ENCODE data around the gene PPP2R2C. TPM values are rescaled to one million over a fixed set of nuclear protein-coding genes. Genes with fewer than 3 reads are reported as not detected.

The PPP2R2C gene
- polyA plus RNA-seq, 1 donor from 2014 or later = 34.4 TPM

DNA sequence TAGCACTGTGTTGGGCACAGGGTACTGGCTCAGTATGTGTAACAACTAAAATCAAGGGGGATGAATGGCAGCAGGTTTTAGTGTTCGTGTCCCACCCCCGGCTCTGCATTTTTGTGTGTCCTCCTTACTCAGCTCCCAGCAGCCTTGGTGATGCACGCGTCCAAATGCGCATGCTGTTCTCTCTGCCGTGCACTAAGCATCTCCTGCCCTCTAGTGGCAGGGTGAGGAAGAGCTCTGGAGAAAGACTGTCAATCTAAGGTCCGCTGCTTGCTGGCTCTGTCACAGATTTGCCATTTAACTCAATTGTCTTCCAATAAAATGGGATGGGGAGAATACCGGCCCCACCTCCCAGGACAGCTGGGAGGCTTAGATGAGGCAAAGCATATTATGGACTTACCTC is 141.4 kb downstream of the PPP2R2C start:
- H3K4me3 ChIP-seq (ENCODE audit: low read length) = no peak overlapping the region
- H3K9ac ChIP-seq (ENCODE audit: low read length) = no peak overlapping the region
- no peak overlapping the region for H3K27ac ChIP-seq (ENCODE audit: low read length)
- H2AFZ ChIP-seq (ENCODE audit: low read depth, low read length) = no peak overlapping the region
- TF ChIP-seq MXI1 (conservative IDR thresholded peaks at IDR 0.05; ENCODE audit: poor library complexity, severe bottlenecking) = no peak
- TF ChIP-seq, protein P1, sequence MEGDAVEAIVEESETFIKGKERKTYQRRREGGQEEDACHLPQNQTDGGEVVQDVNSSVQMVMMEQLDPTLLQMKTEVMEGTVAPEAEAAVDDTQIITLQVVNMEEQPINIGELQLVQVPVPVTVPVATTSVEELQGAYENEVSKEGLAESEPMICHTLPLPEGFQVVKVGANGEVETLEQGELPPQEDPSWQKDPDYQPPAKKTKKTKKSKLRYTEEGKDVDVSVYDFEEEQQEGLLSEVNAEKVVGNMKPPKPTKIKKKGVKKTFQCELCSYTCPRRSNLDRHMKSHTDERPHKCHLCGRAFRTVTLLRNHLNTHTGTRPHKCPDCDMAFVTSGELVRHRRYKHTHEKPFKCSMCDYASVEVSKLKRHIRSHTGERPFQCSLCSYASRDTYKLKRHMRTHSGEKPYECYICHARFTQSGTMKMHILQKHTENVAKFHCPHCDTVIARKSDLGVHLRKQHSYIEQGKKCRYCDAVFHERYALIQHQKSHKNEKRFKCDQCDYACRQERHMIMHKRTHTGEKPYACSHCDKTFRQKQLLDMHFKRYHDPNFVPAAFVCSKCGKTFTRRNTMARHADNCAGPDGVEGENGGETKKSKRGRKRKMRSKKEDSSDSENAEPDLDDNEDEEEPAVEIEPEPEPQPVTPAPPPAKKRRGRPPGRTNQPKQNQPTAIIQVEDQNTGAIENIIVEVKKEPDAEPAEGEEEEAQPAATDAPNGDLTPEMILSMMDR (IDR thresholded peaks at IDR 0.05; ENCODE audit: poor library complexity, severe bottlenecking) = peak; percentile 50
- H3K79me2 ChIP-seq (replicated peaks; ENCODE audit: insufficient read depth, low read length) = no peaks in the 10 kb centered on the region
- H3K9me3 ChIP-seq (ENCODE audit: low read length) = peaks cover 4% of the 10 kb centered on the region
- no peaks in the 10 kb centered on the region for H3F3A ChIP-seq (ENCODE audit: insufficient read depth, low read length, poor library complexity, severe bottlenecking)
- no peaks in the 10 kb centered on the region for H4K20me1 ChIP-seq (ENCODE audit: insufficient read depth)
- H3K9me2 ChIP-seq (ENCODE audit: insufficient read depth, low read length) = no peaks in the 10 kb centered on the region
- no peaks in the 10 kb centered on the region for H3K36me3 ChIP-seq (ENCODE audit: insufficient read depth, low read length)
- no peak overlapping the region for H3K4me2 ChIP-seq (ENCODE audit: low read length)
- H3K27me3 ChIP-seq (ENCODE audit: insufficient read depth, low read depth, low read length) = no peaks in the 10 kb centered on the region

DNA sequence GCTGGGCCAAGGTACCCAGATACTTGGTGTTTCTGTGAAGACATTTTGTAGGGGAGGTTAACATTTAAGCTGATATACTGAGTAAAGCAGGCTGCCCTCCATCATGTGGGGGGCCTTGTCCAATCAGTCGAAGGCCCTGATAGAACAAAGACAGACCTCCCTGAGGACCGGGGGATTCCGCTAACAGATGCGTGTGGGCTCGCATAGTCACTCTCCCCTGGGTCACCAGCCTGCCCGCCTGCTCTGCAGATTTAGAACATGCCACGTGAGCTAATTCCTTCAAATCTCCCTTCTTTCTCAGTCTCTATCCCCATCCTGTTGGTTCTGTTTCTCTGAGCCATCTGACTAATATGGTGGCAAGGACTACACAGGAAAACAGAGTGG is 142.0 kb downstream of the PPP2R2C start:
- no peak overlapping the region for H3K4me2 ChIP-seq (ENCODE audit: low read length)
- no peak overlapping the region for H2AFZ ChIP-seq (ENCODE audit: low read depth, low read length)
- H3F3A ChIP-seq (ENCODE audit: insufficient read depth, low read length, poor library complexity, severe bottlenecking) = no peaks in the 10 kb centered on the region
- H3K4me3 ChIP-seq (ENCODE audit: low read length) = no peak overlapping the region
- no peaks in the 10 kb centered on the region for H3K9me2 ChIP-seq (ENCODE audit: insufficient read depth, low read length)
- no peak overlapping the region for H3K9ac ChIP-seq (ENCODE audit: low read length)
- H3K36me3 ChIP-seq (ENCODE audit: insufficient read depth, low read length) = no peaks in the 10 kb centered on the region
- H3K27ac ChIP-seq (ENCODE audit: low read length) = no peak overlapping the region
- peaks cover 4% of the 10 kb centered on the region for H3K9me3 ChIP-seq (ENCODE audit: low read length)
- H4K20me1 ChIP-seq (ENCODE audit: insufficient read depth) = no peaks in the 10 kb centered on the region
- H3K79me2 ChIP-seq (replicated peaks; ENCODE audit: insufficient read depth, low read length) = no peaks in the 10 kb centered on the region
- no peaks in the 10 kb centered on the region for H3K27me3 ChIP-seq (ENCODE audit: insufficient read depth, low read depth, low read length)
- TF ChIP-seq RAD21 (conservative IDR thresholded peaks at IDR 0.05) (no peak), EP300 (conservative IDR thresholded peaks at IDR 0.05; ENCODE audit: poor library complexity, severe bottlenecking) (no peak), POLR2AphosphoS5 (IDR thresholded peaks at IDR 0.05) (no peak), TAF1 (IDR thresholded peaks at IDR 0.05; ENCODE audit: low read depth) (no peak), MXI1 (conservative IDR thresholded peaks at IDR 0.05; ENCODE audit: poor library complexity, severe bottlenecking) (no peak), SMC3 (conservative IDR thresholded peaks at IDR 0.05; ENCODE audit: poor library complexity) (no peak), EZH2 (IDR thresholded peaks at IDR 0.05; ENCODE audit: borderline replicate concordance, insufficient read depth, low read length, poor library complexity, severe bottlenecking) (no peak)
- TF ChIP-seq, protein P2, sequence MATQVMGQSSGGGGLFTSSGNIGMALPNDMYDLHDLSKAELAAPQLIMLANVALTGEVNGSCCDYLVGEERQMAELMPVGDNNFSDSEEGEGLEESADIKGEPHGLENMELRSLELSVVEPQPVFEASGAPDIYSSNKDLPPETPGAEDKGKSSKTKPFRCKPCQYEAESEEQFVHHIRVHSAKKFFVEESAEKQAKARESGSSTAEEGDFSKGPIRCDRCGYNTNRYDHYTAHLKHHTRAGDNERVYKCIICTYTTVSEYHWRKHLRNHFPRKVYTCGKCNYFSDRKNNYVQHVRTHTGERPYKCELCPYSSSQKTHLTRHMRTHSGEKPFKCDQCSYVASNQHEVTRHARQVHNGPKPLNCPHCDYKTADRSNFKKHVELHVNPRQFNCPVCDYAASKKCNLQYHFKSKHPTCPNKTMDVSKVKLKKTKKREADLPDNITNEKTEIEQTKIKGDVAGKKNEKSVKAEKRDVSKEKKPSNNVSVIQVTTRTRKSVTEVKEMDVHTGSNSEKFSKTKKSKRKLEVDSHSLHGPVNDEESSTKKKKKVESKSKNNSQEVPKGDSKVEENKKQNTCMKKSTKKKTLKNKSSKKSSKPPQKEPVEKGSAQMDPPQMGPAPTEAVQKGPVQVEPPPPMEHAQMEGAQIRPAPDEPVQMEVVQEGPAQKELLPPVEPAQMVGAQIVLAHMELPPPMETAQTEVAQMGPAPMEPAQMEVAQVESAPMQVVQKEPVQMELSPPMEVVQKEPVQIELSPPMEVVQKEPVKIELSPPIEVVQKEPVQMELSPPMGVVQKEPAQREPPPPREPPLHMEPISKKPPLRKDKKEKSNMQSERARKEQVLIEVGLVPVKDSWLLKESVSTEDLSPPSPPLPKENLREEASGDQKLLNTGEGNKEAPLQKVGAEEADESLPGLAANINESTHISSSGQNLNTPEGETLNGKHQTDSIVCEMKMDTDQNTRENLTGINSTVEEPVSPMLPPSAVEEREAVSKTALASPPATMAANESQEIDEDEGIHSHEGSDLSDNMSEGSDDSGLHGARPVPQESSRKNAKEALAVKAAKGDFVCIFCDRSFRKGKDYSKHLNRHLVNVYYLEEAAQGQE (IDR thresholded peaks at IDR 0.05; ENCODE audit: borderline replicate concordance) = no peak
- TF ChIP-seq, protein P1 (IDR thresholded peaks at IDR 0.05; ENCODE audit: poor library complexity, severe bottlenecking) = no peak
